Fibroblast of skin of back (primary cell): ENCODE results near the gene DDIT3.
"Not testable (repeated sequence)": the region's sequence is repeated elsewhere in the genome, so short reads cannot be mapped to it uniquely, and the experiment has no call there.

Experiments
- DNase-seq: peaks from one replicate; pipeline ENCODE4 v3.0.0-alpha.2; 2013

The DDIT3 gene

DNA sequence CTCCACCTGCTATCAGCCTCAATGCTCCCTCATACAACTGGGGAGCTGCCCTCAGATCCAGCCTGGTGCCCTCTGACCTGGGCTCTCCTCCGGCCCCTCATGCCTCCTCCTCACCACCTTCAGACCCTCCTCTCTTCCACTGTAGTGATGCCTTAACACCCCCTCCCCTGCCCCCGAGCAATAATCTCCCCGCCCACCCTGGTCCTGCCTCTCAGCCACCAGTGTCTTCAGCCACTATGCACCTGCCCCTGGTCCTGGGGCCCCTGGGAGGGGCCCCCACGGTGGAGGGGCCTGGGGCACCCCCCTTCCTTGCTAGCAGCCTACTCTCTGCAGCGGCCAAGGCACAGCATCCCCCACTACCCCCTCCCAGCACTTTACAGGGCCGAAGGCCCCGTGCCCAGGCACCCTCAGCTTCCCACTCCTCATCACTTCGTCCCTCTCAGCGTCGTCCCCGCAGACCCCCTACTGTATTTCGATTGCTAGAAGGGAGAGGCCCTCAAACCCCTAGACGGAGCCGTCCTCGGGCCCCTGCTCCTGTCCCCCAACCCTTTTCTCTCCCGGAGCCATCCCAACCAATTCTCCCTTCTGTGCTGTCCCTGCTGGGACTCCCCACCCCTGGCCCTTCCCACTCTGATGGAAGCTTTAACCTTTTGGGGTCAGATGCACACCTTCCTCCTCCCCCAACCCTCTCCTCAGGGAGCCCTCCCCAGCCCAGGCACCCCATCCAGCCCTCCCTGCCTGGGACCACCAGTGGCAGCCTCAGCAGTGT, 5.5 kb upstream of the DDIT3 start:
- DNase-seq, result no peak

- DNase-seq, result no peak
Observed at GRCh38 chr12:57524814-57525614, 4.7 kb upstream of the DDIT3 start.

DNA sequence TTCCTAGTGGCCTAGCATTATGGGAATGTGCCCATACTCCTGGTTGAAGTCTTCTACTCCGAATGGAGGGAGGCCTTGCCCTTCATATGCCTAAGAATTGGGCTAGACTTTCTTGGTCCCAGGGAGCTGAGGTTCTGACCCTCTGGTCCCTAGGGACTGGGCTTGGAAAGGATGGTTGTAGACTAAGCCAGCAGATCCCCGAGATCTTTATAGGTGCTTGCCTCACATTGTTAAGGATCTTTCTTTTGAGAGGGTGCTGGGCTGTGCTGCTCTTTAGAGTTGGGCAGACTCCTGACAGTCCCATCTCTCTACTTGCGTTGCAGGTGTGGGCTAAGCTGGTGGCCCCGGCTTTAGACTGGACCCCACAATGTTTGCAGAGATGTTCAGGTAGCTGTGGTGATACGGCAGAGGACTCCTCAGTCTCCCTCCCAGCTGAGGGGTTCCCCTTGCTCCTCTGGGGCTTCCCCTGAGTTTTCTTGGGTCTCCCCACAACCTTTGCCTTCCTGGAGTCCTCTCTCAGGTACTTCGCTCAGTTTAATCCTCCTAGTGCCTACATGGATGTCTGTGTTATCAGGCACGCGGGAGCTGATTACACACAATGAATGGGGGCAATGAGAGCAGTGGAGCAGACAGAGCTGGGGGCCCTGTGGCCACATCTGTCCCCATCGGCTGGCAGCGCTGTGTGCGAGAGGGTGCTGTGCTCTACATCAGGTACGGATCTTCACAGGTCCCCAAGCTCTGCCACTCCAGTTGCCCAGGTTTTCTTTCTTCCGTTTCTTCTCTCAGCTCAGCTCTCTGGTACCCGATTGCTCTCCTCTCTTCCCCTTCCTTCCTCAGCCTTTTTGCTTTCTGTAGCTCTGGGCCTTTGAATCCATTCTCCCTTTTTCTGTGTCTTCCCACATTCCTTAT, 3.6 kb upstream of the DDIT3 start:
- DNase-seq, result no peak

- DNase-seq, result peak; percentile 57
Observed at GRCh38 chr12:57522887-57523705, 2.8 kb upstream of the DDIT3 start.

- peak; percentile 94 for DNase-seq
Observed at GRCh38 chr12:57522011-57522886, 1.9 kb upstream of the DDIT3 start, which contains the start of gene MBD6. TSS of gene MBD6 (plus strand) at chr12:57522824. CDS start at chr12:57524304, 1,480 bp downstream.

DNA sequence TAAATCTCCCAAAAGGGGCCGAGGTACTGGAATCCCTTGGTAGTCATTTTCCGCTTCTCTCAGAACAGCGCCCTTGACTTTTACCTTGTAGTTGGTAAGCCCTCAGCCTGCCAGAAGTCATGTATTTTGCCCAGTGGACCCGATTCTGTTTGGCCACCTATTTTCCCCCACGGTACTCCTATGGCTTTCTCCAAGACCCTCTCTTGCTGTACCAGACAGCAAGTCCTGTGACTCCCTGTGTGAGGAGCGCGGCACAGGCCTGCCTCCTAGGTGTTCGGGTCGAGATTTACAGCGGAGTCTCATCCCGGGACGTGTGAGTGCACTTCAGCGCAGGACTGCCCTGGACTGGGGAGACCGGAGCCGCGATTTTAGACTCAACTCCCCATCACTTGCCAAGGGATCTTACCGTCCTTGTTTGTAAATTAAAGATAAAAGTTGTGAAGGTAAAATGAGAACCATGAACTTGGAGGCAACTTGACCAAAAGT, 1.3 kb upstream of the DDIT3 start:
- peak; percentile 62 for DNase-seq

GRCh38 chr12:57519796-57520052, 590 bp downstream of the DDIT3 start:
- peak; percentile 49 for DNase-seq

- peak; percentile 71 for DNase-seq
Observed at GRCh38 chr12:57518920-57519795, 1.2 kb downstream of the DDIT3 start.

DNA sequence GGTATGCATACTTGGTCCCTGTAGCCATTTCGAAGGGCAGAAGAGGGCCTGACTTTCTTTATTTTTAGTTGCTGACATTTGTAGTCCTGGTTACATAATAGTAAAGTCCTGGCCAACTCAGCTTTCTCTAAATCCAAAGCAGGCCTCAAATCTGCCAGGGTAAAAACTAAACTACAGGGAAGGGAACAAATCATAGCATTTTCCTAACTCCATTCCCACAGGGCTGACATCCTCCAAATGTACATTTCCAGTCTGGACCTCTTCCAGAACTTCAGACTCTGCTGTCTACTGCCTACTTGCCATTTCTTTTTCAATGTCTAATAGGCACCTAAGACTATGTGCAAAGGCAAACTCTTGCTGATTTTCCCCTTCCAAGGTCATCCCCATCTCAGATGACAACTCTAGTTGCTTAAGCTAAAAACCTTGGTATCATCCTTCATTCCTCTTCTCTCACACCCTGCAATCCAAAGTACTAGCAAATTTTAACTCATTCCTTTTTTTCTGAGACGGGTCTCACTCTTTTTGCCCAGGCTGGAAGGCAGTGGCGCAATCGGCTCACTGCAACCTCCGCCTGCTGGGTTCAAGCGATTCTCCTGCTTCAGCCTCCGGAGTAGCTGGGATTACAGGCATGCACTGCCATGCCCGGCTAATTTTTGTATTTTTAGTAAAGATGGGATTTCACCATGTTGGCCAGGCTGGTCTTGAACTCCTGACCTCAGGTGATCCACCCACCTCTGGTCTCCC, 2.0 kb downstream of the DDIT3 start:
- no peak for DNase-seq

DNA sequence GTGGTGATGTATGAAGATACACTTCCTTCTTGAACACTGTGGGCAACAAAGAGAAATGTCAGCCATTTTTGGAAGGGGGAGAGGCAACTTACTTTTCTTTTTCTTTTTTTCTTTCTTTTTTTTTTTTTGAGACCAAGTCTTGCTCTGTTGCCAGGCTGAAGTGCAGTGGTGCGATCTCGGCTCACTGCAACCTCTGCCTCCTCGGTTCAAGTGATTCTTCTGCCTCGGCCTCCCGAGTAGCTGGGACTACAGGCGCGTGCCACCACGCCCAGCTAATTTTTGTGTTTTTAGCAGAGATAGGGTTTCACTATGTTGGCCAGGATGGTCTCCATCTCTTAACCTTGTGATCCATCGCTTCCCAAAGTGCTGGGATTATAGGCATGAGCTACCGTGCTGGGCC, 2.6 kb downstream of the DDIT3 start:
- DNase-seq, result not testable (repeated sequence)

- DNase-seq, result peak; percentile 58
Observed at GRCh38 chr12:57517187-57517586, 3.1 kb downstream of the DDIT3 start.

- no peak for DNase-seq
Observed at GRCh38 chr12:57516617-57517153, 3.6 kb downstream of the DDIT3 start.

DNA sequence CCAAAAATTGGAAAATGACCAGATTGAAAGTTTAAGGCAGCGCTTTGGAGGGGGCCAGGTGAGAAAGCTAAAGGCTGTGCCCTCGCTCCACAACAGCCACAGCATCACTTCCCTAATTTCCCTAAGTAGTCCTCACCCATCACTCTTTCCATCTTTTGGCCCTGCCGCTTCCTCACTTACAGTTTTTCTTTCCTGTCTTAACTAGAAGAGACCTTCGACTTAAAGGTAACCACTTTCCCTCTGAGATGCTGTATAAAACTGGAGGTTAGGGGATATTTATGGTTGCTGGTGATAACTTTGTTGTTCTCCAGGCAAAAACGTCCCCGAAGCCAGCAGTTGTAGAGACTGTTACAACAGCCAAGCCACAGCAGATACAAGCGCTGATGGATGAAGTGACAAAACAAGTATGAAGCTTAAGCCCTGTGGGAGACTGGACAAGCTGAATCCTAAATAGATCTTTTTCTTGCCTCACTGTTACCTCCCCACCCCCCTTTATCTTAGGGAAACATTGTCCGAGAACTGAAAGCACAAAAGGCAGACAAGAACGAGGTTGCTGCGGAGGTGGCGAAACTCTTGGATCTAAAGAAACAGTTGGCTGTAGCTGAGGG, 4.3 kb downstream of the DDIT3 start:
- no peak for DNase-seq

DNA sequence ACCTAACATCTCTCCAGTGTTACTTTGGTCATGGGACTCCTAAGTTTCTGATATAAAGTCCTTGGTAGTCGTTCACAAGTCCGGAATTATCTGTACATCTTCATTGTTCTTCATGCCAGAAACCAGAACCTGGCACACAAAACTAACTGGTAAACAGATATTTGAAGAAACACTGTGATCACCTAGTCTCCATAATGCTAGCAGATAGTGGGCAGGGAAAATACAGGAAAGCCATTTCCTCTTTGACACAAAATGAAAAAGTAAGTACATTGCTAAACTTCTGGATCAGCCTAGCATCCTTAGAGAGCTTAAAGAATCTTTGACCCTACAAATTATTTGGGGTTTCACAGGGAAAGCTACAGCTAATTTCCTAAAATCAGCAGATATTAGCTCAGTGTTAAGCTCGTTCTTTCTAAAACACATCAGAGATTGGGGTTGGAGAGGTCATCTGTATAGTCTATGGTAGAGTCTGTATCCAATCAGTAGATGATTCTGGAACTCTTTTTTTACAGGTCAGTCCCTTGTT, 4.8 kb downstream of the DDIT3 start:
- no peak for DNase-seq

DNA sequence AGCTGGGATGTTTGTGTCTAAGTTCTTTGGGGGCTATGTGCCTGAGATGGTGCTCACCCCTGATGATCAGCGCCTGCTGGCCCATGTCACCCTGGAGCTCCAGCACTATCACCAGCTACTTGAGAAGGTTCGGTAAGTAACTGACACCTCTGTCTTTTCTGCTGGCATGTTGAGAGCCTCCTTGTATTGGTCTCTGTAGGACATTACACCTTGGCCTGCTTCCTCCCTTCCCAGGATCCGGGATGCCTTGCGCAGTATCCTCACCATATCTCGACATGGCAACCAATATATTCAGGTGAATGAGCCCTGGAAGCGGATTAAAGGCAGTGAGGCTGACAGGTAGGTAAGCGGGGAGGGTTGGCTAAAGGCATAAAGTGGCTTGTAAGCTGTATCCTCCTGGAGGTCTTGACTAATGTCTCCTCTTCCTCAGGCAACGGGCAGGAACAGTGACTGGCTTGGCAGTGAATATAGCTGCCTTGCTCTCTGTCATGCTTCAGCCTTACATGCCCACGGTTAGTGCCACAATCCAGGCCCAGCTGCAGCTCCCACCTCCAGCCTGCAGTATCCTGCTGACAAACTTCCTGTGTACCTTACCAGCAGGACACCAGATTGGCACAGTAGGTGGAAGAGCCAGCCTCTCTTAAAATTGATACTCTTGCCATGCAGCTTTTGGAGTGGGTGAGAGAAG, 5.5 kb downstream of the DDIT3 start:
- no peak for DNase-seq

DNA sequence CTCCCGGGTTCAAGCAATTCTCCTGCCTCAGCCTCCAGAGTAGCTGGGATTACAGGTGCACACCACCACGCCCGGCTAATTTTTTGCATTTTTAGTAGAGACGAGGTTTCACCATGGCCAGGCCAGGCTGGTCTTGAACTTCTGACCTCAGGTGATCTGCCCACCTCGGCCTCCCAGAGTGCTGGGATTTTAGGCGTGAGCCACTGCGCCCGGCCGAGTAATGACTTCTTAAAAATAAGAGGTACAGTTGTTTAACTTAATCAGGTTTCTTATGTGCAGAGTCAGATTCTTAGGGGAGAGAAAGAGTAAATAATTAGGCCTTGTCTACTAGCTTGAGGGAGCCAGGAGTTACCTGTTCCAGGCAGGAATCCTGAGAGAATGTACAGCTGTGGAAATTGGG, 6.1 kb downstream of the DDIT3 start:
- DNase-seq, result not testable (repeated sequence)

- not testable (repeated sequence) for DNase-seq
Observed at GRCh38 chr12:57513677-57514076, 6.6 kb downstream of the DDIT3 start.
